Activated CD4-positive, alpha-beta T cell treated with anti-CD3 and anti-CD28 coated beads for 4 hours (primary cell): ENCODE data around the gene C2CD2.

ENCODE experiments used
- DNase-seq, 2 donors: peaks; one replicate each; pipeline ENCODE4 v3.0.0-alpha.2; 2020

The C2CD2 gene

DNA sequence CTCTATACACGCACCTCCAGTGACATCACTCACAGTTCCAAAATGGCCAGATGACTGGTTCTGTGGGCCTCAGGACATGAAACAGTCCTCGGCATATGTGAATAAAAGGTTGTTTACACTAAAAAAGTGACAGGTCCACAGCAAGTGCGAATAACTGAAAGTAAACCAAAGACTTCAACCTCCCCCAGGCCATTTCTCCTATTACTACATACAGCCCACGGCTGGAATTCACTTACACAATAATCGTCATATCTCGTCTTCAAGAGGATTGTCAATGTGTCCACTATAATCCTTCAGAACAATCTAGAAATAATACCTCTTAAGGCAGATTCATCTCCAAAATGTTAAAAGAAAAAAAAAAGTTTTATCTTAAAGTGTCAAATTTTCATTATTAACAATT is 72.8 kb downstream of the C2CD2 start:
- no peak for DNase-seq

DNA sequence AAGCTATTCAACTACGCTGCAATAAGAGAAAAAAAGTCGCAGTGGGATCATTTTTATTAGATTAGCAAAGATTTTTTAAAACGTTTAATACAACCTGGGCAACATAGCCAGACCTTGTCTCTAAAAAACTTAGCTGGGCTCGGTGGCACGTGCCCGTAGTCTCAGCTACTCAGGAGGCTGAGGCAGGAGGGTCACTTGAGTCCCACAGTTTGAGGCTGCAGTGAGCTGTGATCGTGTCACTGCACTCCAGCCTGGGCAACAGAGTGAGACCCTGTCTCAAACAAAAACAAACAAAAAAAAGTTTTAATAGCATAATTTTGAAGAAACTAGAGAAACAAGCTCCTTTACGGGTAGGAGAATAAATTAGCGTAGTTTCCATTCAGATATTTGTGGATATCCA is 73.7 kb downstream of the C2CD2 start:
- no peak for DNase-seq

DNA sequence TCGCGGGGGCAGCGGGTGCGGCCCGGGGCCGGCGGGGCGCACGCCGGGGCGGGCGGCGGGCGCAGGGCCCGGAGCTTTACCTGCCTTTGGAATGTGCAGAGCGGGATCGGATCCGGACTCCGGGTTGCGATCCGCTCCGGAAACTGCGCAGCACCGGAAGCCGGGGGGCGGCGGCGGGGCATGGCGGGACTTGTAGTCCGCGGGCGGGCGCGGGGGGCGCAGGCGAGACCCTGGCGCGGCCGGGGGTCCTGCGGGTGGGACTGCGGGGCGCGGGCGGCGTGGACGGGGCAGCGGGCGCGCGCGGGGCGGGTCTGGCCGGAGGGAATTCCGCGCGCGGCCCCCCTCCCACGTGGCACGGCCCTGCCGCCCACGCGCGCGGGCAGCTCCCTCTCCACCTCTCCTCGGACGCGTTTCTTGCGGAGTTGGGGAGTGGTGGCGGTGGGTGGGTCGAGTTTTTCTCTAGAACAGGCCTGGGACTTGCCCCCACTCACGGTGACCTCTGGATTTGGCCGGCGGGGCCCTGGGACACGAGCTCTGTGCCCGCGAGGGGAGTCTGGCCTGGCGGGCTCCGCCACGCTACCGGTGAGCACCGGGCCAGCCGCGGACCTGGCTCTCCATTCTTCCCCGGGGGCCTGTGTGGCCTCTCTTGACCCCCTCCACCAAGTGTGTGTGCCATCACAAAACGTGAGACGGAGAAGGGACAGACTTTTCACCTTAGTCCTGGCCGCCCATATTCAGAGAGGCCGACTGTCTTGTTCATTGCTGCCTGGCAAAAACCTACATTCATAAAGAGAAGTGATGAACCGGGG is 74.4 kb downstream of the C2CD2 start, which contains the start of gene PRDM15:
Gene PRDM15 (minus strand): TSS at position 155 of the 809 bp plus-strand sequence. CDS start 18,981 bp downstream, outside the sequence.
- DNase-seq, result peak; percentile 84 to 86

DNA sequence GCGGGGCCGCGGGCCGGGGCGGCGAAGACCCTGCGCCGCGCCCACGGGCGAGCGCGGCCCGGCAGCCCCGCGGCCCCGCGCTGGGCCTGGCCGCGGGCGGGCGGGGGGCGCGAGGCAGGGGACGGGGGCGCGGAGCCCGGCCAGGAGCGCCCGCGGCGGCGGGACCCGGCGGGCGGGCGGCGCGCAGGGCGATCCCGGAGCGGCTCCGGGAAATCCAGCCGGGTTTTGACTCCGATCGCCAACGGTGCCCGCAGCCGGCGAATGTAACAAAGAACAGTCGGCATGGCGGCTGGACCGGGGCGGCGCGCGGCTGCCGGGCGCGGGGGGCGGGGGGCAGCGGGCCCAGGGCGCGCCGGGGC is 75.0 kb downstream of the C2CD2 start:
- DNase-seq, result peak; percentile 76 to 80

DNA sequence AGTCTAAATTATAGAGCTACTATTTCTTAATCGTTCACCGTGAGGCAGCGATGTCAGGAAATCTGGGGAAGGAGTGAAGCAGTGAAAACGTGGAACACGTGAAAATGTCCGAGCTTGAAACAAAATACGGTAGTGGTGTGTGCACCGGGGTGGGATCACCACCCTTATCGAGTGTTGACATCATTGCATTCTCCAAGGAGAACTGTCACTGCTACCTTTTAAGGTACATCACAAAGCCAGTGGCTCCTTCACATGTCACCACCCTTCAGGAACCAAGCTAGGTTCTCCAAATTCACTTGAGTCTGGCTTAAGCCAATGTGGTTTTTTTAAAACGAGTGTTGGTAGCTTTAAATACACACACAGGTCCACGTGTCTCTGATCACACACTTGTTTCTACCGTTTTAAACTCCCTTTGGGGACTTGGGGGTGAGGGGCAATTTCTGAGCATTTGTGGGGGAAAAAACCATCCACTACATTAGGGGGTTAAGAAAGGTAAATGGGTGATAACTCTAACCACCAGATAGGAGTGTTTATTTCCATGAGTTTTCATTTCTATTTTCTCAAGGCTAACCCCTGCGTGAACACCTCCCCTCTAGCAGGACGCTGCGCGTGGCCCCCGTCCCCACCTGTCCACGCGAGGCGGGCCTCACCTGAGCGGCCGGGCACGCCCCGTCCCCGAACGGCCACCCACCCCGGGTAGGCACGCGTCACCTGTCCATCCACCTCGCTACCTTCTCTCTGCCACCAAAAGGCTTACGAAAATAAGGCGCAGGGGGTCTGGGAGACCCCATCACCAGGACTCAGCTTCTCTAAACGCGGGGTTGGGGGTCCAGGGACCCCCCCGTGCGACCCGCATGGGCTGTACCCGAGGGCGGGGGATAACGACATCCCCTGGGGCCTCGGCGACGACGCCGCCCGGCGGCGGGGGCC is 75.7 kb downstream of the C2CD2 start:
- DNase-seq, result peak; percentile 22 to 40

DNA sequence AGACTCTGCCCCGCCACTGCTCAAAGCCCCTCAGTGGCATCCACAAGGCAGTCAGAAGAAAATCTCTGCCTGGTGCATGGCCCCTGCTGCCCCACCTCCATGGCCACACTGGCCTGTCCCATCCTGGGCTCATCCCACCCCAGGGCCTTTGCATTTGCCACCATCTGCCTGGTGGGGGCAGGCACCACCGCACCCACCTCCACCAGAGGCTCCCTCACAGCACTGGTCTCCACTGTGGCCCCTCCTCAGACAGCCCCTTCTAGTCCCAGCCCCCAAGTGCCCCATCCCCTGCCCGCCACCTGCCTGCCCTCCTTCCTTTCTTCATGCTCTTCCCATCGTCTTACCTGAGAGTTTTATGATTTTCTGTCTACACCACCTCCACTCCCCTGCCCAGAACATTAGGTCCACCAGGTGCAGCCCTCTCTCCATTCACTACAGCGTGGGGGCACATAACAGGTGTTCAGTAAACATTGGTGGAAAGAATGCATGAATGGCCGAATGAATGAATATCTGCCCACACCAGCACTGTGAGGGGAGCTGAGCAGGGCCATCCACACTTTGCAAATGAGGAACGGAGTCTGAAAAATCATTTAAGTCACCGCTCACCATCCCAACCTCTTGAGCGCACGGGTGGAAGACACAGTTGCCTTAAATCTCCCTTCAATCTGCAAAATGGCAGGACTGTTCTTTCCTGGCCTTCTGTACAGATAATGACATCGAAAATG is 76.7 kb downstream of the C2CD2 start:
- DNase-seq, result no peak

DNA sequence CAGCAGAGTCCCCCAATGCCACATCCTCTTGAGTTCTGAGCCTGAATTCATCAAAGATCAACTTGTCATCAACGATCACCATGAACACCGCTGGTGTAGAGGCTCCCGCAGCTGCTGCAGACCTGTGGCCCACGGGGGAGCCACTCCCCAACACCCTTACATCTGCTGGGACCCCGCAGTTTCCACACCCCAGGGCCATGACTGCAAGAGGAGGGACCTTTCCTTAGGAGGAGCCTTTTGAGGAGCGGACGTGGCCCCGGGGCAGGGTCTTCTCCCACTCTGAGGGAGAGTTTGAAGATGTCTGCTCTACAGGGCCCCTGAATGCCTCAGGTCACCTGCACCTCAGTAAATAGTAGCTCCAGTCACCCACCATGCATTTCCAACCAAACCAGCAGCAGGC is 77.4 kb downstream of the C2CD2 start:
- no peak for DNase-seq

DNA sequence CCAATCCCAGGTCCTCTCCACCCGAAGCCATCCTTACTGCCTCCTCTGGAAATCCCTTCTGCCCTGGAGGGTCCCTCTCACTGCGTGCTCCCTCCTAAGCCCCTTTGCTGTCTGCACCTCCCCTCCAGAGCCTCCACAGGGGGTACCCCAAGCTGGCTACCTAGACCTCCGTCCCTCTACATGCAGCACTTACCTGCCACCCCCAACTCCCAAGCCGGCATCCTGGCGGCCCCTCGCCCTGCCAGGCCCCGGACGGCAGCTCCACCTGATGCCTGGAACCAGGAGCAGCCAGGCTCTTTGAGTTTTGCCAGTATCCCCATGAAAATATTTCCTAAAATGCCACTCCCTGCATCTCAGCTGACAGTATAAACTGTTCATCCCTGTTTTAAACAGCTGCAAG is 78.7 kb downstream of the C2CD2 start:
- no peak for DNase-seq

DNA sequence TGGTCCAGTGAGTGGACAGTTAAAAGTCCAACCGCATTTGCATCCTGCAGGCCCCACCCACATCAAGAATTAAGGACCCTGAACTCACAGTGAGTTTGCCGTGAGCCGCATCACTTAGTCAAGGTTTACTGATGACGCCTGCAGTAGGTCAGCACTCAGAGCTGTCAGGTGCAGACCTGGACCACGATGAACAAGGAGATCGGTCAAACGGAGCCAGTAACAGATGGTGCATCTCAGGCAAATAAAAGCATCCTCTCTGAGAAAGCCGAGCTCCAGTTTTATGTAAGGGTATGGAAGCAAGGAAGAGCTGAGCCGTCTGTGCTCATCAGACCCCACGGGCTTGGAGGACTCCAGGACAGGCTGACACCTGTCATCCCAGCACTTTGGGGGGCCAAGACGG is 79.2 kb downstream of the C2CD2 start:
- no peak for DNase-seq

DNA sequence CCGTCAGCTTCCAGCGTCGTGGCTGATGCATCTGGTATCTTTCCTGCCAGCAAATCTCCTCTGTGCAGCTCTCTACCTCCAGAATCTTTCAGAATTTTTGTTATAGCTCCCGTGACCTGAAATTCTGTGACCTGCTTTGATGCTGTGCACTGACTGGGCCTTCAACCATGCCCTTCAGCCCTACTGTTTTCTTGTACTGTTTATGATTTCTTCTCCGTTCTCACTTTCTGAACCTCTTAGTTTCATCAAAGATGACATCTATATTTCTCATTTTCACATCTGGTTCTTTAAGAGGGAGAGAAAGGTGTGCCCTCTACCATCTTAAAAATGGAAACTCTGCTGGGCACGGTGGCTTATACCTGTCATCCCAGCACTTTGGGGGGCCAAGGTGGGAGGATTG is 80.4 kb downstream of the C2CD2 start:
- DNase-seq, result no peak

DNA sequence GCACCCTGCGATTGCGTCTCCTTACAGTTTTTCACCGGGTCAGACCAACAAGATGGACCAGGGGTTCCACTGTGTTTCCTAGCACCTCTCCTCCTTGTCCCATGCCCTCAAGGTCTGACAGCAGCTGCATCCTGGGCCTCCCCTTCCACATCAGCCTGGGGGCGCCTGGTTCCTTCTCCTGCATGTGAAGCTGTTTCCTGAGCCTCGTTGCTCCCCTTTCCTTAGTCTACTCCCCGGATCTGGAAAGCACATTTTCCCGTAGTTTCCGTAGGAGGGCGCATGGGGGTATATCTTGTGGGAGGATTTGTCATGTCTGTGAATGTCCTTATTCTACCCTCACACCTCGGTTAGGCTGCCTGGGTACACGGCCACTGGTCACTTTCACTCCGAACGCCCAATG is 80.8 kb downstream of the C2CD2 start:
- no peak for DNase-seq

DNA sequence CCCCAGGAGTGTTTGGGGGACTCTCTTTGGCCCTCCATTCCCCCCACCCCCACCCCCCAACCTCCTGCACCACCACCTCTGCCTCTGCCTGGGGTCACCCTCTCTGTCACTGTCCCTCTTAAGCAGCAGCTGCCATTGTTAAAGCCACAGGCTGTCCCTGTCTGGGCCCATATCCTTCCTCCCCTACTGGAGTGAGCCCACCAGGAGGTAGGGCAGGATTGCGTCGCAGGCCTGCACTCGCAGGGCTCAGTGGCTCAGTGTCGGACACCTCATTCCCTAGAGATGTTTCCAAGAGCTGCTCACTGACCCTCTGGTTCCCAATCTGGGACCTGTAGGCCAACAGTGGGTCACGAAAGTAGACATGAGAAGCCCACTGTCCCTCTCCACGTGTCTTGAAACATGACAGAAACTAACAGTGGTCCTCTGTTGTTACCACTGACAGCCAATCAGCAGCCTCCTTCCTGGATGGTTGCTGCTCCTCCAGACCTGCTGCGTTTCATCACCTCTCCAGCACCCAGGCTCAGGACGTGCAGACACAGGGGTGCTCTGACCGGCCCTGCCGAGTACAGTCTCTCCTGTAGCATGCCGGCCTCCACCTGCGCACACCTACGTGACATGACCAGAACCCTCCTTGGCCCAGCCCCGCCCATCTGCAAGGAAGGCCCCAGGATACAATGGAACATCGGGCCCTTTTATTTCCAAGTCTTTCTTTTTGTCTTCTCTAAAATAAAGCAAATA is 82.4 kb downstream of the C2CD2 start:
- DNase-seq, result no peak

DNA sequence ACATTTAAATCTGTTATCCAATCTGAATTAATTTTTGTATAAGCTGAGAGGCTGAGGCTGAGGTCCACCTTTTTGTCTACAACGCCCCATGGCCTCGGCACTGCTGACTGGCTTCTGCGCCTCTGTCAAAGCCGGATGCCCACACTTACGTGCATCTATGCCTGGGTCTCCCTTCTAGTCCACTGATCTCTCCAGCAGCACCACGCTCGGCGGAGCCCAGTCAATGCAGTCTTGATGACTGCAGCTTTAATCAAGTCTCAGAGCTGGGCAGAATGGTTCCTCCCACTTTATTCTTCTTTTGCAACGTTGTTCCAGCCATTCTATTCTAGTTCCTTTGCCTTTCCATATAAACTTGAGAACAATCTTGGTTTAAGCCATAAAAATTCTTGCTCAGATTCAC is 84.0 kb downstream of the C2CD2 start:
- DNase-seq, result no peak

DNA sequence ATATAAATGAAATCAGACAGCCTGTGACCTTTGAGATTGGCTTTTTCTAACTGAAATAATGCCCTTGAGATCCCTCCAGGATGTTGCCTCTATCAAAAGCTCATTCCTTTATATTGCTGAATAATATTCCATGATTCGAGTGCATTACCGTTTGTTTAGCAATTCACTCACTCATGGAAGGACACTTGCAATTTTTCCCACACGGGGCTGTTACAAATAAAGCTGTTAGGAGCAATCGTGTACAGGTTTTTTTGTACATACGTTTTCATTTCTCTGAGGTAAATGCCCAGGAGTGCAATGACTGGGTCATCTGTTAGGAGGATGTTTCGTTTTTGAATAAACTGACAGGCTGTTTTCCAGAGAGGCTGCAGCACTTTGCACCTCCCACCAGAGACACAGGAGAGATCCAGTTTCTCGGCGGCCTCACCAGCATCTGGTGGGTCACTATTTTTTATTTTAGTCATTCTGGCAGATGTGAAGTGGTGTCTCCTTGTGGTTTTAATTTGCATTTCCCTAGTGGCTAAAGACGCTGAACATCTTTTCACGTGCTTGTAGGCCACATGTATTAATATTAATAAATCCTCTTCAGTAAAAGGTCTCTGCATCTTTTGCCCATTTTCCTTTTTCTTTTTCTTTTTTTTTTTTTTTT is 85.6 kb downstream of the C2CD2 start:
- no peak for DNase-seq

DNA sequence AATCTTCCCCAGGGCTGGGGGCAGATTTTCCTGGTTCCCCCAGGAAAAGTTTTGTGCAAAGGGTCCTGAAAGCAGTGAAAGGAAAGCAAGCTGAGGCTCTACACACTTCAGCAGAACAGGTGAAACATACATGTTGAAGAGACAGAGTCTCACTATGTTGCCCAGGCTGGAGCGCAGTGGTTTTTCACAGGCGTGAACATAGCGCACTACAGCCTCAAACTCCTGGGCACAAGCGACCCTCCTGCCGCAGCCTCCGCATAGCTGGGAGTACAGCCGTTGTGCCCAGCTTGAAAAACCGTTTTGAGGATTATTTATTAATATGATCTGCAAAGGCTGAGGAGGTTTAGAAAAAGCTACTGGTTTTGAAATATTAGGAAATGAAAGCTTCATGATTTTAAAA is 86.5 kb downstream of the C2CD2 start:
- DNase-seq, result no peak

DNA sequence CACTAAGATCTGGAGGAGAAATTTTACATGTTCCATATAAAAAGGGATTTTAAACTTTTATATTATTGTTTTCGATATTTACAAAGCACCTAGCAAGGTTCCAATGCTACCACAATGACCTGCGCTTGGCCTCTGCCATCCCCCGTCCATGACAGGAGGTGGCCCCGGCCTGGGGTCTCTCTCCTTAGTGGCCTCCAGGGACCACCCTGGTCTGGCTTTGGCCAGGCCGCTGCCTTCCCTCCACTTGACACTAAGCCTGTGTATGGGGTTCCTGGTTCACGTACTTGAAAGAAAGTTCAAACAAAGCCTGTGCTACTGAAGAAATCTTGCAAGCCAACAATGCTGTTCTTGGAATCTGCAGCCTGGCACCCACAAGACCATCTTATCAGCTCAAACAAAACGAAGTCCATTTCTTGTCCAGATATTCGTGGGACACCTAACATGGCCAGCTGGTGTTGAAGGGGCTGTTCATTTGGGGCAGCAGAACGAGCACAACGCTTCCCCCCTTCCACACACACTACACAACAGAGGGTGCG is 87.5 kb downstream of the C2CD2 start:
- DNase-seq, result no peak

DNA sequence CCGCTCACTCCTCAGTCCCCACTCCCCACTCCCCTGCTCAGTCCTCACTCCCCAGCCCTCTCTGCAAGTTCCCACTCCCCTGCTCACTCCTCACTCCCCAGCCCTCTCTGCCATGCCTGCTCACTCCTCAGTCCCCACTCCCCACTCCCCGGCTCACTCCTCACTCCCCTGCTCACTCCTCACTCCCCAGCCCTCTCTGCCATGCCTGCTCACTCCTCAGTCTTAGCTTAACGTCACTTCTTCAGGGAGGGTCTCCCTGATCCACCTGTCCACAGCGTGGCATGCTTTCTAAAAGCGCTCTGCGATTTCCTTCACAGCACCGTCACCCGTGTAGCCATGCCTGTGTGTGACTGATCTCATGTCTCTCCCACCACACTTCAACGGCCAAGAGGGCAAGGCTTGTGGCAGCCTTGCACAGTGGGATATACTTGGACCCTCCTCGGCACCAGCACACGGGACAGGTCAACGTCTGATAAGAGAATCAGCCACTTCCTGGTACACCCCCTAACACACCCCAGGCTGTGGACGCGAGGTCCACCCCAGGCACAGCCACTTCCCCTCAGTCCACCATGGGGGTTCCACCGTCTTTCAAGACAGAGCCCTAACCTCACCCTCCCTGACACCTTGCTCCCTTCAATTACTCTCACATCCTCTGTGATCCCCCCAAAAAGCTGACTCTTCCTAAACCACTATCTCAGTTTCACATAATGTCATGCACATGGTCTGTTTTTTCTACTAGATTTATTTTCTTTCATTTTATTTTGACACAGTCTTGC is 88.6 kb downstream of the C2CD2 start:
- no peak for DNase-seq

DNA sequence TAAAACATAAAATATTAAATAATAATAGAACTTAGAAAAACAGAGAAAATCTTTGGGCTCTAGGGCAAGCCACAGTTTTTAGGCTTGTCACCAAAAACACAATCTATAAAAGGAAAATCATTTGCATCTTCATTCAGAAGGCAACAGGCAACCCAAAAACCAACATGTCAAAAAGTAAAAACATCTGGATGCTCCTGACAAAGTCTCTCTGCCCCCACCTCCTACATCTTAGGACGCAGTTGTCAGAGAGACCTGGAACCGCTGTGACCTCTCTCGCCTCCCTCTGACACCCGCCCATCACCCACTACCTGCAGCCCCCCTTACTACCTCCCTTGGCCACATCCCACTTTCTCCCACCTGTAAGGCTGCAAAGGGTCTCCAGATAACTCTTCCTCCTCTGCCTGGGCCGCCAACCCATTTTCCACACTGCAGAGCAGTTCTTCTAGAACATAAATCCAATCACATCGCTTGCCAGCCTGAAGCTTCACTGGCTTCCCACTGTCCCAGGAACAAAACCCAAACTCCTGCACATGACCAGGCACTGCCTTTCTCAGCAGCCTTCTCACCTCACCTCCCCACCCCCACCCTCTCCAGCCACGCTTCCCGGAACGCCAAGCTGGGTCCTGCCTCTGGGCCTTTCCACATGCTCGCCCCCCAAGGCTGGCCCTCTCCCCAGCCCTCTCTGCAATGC is 89.4 kb downstream of the C2CD2 start:
- DNase-seq, result no peak

DNA sequence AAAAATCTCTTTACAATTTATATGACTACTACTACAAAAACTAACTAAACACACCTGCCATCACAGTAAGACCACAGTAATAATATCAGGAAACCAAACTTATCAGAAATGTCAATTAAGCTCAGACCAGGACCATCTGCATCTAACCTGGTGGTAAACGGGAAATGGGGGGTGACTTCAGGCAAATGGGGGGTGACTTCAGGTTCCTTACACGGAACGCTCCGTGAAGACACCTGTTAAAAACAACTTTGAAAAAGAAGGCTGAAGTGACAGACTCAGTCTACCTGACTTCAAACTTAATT is 90.4 kb downstream of the C2CD2 start:
- no peak for DNase-seq

DNA sequence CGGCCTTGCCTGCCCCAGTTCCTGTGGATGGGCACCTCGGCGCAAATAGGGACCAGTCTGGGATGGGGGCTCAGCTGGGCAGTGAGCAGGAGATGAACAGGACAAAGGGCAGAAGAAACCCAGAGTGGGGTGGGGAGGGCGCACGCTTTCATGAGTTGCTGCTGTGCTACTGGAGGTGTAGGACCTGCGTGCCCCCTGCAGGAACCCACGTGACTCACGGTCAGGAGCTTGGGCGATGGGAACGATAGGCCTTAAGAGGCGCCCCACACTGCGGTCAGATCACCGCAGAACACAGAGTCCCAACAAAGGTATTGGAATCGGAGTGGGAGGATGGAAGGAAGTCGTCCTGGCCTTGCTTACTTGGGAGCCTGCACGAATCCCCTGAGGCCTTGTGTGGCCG is 91.8 kb downstream of the C2CD2 start:
- DNase-seq, result no peak

DNA sequence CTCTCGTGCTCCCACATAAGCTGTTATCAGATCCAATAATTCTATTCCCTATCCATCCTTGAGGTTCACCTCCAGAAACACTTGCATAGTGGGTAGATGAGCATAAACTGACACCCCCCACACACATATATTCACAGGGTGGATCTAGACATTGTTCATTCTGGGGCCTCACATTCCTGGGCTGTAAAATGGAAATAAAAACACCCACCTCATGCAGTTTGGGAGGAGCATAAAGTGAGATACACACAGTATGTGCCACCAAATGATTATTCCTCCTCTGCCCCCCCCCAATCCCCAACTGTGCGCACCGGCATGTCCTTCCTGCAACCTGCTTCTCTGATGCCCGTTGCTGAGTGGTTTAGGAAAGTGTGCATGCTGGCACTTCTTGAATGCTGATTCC is 92.6 kb downstream of the C2CD2 start:
- DNase-seq, result no peak
